H1 (cell line): Measurements from ENCODE around the gene FAT1. TPM values are rescaled to one million over a fixed set of nuclear protein-coding genes. Genes with fewer than 3 reads are reported as not detected.

Experiments
- USF2 ChIP-seq: IDR thresholded peaks from 2 replicates; pipeline ENCODE4 v1.6.1; 2011; ENCODE audit warnings: low read length, improper control_type of control experiment
- polyA plus RNA-seq, 7 experiments: library from polyadenylated mRNA; depleted of rRNA in 3 of 7; stranded (reverse) in 5 of 7; unstranded in 2 of 7; fragments of >200 nt in 5 of 7; fragments of 200-250 nt in 2 of 7; gene quantifications; 1 replicate in 5 of 7; 2 replicates in 1 of 7; 4 replicates in 1 of 7; pipeline versions ENCODE4 v1.2.1 to v1.2.3, GENCODE V29; 2011 to 2013; ENCODE audit warnings: missing spikeins in 2 of 7, mixed read lengths in 2 of 7
- total RNA-seq: library from RNA; stranded (reverse); fragmentation: NEBNext Ultra II Directional; extraction: Animal tissue kit (Norgen Biotek cat#: 25700); gene quantifications from 2 replicates; pipeline ENCODE4 v1.2.1, GENCODE V29; 2021

The FAT1 gene
- total and polyA plus RNA-seq, 2 of the 8 experiments (the other 6 are each of a cell fraction or from before 2014, with no cell fraction given) = 94.4 to 137 TPM

GRCh38 chr4:186627226-186627865 is 96.3 kb downstream of the FAT1 start (continued):
- no peak for TF ChIP-seq USF2
